Activated CD4-positive, alpha-beta T cell treated with anti-CD3 and anti-CD28 coated beads for 24 hours (primary cell): ENCODE results near the gene CFAP73.

Experiments used
- DNase-seq, 2 donors: peaks; one replicate each; pipeline ENCODE4 v3.0.0-alpha.2; 2020; ENCODE audit warnings: low read depth in 2 of 2

Gene CFAP73

DNA sequence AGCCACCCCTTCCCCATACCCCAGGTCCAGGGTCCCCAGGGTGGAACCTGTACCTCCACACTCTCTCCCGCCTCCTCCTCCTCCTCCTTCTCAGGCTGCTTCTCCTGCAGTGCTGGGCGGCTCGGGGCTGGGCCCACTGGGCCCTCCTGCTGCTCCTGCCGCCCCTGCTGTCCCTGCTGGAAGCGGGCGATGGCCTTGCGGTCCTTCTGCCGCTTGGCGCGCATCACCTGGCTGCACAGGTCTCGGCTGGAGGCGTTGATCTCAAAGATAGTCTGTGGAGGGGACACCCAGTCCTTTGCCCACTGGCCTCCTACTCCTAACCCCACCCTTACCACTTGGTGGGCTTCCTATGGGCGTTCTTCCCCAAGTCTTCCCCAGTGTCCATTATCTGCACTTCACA, 14.5 kb downstream of the CFAP73 start:
- DNase-seq = no peak

DNA sequence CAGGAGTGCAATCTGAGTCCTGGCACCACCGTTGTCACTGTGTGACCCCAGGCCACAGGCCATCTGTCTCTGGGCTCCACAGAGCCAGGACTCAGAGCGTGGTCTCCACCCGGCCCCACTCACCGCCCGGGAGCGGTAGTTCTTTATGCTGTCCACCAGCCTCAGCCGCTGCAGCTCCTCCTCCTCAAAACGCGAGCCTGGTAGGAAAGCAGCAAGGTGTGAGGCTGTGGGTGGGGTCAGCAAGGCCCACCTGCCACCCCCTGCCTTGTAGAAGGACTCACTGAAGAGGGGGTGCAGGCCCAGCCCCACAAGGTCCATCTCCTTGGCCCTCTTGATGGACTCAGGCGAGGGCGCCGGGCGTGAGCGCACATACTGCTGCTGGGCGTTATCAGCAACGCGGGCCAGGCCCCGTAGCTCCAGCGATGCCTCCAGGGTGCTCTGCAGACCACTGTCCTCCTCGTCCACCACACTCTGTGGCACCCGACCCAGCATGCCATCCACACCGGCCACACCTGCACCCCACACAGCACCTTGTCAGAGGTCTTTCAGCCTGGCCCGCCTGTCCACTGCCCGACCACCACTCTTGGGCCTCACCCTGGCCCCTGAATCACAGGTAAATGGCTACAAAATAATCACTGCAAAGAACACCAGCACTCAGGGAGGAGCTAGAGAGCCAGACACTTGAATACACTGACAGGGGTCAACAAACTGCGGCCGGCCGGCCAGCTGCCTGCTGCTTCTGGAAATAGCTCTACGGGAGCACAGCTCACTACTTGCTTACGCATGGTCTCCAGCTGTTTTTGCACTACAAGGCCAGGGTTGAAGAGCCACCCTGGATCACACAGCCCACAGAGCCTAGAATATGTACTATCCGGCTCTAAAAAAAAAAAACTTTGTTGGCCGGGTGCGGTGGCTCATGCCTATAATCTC, 16.3 kb downstream of the CFAP73 start:
- DNase-seq = no peak

DNA sequence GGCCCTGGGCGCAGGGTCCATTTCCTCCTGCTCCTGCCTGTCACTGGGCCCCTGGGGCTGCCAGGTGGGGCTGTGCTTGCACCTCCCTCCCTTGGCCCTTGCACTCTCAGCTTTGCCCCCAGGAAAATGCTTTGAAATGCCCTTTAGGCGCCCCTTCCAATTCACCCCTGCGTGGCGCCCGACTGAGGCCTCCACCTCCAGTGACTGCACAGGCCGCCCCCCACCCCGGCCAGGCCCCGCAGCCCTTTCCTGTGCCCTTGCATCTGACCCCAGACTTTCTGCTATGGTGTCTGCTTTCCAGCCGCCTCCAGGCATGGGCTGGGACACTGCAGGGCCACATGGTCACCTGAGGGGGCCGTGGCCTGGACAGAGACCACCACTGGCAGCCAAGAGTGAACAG, 18.3 kb downstream of the CFAP73 start:
- DNase-seq = no peak

DNA sequence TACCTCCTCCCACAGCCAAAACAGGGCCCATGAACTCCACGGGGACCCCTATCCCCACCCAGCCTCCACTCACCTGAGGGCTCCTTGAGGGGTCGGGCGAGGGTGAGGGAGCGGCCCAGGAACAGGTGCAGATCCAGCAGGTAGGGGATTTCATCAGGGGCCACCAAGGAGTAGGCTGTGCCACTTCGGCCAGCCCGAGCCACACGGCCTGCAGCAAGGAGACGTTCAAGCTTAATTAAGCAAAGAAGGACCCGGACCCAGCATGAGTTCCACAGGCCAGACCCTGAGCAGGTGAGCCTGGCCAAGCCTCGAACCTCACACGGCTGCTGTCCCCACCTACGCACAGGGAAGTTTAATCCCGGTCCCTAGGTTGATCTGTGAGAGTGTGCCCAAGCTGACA, 20.2 kb downstream of the CFAP73 start:
- DNase-seq = no peak

DNA sequence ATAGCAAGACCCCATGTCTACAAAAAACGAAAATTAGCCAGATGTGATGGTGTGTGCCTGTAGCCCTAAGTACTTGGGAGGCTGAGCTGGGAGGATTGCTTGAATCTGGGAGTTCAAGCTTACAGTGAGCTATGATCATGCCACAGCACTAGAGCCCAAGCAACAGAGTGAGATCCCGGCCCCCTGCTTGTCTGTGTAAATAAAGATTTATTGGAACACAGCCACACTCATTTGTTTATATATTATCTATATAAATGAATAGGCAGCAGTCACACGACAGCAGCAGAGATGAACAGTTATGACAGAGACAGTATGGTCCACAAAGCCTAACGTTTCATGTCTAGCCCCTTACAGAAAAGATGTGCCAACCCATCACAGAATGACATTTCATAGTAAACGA, 20.9 kb downstream of the CFAP73 start:
- DNase-seq = no peak

DNA sequence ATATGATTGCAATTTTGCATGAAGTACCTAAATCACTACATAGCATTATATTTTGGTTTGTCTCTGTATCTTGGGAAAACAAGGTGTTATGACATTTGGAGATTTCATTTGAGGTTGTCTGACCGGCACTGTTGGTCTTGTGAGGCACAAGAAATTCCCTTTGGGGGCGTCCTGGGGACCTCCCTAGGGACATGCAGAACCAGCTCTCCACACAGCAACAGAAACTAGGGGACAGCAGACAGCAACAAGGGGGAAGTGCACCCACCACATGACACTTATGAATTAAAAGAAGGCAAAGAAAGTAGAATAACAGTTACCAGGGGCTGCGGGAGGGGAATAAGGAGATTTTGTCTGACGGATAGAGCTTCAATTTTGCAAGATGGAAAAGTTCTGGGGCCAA, 21.4 kb downstream of the CFAP73 start:
- no peak for DNase-seq

DNA sequence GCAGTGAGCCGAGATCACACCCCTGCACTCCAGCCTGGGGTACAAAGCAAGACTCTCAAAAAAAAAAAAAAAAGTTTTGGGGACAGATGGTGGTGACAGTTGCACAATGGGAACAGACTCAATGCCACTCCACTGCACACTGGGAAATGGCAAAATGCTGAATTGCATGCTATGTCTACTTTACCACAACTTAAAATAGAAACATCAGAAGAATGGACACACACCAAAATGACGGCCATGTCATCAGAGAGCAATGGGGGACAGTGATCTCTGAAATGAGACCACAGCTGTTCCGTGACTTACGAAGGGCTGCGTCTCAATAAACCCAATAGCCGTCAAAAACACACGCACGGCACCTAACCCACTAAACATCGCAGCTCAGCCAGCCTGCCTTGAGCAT, 22.0 kb downstream of the CFAP73 start:
- DNase-seq = no peak

DNA sequence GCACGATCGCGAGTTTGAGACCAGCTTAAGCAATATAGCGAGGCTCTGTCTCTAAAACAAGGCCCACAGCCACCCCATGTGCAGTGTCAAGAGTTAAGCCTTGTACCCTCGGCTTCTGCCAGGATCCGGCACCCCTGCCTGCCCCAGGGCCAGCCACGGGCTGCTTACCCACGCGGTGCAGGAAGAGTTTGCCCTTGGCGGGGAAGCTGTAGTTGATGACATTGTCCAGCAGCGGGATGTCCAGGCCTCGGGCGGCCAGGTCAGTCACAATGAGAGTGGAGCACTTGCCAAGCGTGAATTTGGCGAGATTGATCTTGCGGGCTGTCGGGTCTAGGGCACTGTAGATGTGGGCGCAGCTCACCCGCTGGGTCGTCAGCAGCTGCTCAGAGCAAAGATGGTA, 22.7 kb downstream of the CFAP73 start:
- DNase-seq = no peak

DNA sequence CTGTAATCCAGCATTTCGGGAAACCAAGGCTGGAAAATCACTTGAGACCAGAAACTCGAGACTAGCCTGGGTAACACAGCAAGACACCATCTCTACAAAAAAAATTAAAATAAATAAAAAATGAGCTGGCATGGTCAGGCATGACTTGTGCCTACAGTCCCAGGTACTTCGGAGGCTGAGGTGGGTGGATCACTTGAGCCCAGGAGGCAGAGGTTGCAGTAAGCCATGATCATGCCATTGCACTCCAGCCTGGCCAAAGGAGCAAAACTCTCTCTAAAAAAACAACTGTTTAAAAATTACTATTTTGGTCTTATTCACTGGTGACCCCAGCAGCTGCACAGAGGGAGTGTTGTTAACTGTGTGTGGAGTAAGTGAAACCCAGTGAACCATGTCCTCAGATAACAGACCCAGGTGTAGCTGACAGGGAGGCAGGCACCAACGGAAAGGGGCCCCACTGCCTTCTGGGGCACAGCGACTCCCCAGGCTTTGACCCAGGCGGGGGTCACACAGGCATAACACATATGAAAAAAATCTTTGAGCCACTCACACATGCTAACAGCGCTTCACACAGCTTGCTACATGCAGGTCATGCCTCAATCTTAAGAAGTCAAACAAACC, 23.7 kb downstream of the CFAP73 start:
- DNase-seq = no peak

DNA sequence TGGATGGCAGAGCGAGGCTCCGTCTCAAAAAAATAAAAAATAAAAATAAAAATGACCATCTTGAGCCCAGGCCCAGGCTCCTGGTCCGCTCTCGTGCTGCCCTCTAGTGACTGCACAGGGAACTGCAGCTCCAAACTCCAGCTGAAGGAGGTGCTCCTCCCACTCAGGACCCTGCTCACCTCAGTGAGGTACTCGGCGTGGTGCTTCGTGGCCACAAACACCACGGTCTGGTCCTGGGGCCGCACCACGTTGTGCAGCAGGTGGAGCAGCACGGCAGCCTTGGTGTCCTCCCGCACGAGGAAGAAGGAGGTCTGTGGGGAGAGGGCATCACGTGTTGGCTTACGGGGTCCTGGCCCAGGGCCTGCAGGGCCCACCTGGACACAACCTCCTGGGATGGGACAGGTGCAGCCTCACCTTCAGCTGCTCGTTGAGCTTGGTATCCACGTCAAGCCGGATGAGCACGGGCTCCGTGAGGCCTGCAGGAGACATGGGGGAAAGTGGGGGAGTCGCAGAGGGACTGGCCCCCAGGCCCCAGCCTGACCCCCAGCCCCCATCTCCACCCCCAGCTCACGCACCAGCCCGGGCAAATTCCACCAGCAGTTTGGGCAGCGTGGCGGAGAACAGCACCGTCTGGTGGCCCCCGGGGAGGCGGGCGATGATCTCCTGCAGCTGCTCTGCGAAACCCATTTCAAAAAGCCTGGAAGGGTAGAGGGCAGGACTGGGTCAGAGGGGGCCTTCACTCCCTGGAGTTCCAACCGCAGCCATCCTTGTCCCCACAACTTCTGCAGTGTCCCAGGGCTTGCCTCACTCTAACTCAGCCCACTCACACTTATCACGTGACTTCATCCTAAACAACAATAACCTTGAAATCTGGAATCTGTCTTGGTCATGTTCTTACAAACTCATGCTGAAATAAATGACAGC, 25.2 kb downstream of the CFAP73 start:
- peak; percentile 69 to 77 for DNase-seq

DNA sequence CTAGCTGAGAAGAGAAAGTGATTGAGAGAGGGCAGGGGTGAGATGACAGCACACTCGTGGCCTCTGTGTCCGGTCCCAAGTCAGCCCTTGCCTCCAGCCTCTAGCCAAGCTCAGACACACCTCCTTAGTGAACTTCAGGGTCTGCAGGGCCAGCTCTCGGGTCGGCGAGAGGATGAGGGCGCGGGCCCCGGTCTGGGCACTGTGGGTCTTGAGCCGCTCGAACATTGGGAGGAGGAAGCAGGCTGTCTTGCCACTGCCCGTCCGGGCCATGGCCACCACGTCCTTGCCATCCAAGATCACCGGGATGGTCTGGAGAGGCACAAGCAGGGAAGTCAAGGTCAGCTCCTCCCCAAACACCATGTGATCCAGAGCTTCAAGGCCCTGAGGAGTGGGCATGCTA, 29.5 kb downstream of the CFAP73 start:
- DNase-seq = no peak

DNA sequence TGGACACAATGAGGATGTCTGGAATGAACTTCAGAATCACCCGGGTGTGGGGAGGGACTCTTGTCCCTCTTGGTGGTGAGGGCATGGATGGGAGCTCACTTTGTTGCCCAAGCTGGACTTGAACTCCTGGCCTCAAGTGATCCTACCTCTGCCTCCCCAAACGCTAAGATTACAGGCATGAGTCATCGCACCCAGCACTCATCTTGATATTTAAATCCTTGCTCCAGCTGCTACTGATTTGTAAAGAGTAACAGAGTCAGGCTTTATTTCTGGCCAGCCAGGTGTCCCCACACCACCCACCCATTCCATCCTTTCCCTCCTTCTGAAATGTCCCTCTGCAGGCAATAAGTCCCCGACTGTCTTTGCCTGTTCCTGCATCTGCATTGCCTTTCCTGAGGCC, 30.8 kb downstream of the CFAP73 start:
- DNase-seq = no peak

DNA sequence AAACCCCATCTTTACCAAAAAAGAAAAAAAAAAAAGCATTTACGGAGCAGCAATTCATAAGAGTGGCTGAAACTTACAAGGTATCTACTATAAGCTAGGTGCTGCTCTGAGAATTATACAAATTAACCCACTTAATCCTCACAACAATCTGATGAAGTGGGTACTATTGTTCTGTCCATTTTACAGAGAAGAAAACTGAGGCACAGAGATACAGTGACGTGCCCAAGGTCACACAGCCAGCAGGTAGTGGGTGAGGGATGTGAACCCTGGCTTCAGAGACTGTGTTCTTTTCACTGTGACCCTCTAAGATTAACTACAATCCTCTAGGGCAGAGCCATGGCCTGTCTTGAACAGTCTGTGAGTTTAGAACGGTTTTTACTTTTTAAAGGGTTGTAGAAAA, 32.5 kb downstream of the CFAP73 start:
- DNase-seq = no peak

DNA sequence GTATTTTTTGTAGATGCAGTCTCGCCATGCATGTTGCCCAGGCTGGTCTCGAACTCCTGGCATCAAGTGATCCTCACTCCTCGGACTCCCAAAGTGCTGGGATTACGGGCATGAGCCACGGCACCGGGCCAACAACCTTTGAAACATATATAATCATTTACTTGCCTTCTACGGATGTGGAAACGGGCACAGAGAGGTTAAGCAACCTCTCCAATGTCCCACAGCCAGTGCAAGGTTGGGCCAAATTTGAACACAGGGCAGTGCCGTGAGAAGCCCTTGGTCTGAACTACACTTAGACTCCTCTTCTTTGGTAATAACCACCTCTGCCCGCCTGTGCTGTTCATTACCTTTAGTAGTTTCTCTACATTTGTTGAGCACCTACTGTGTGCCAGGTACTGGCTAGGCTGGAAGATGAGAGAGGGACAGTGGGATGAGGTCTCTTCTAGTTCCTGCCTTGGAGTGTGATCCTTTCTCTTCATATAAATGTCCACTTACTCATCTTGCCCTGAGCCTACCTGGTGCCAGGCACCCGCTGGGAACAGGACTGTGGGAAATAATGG, 33.6 kb downstream of the CFAP73 start:
- DNase-seq = no peak

DNA sequence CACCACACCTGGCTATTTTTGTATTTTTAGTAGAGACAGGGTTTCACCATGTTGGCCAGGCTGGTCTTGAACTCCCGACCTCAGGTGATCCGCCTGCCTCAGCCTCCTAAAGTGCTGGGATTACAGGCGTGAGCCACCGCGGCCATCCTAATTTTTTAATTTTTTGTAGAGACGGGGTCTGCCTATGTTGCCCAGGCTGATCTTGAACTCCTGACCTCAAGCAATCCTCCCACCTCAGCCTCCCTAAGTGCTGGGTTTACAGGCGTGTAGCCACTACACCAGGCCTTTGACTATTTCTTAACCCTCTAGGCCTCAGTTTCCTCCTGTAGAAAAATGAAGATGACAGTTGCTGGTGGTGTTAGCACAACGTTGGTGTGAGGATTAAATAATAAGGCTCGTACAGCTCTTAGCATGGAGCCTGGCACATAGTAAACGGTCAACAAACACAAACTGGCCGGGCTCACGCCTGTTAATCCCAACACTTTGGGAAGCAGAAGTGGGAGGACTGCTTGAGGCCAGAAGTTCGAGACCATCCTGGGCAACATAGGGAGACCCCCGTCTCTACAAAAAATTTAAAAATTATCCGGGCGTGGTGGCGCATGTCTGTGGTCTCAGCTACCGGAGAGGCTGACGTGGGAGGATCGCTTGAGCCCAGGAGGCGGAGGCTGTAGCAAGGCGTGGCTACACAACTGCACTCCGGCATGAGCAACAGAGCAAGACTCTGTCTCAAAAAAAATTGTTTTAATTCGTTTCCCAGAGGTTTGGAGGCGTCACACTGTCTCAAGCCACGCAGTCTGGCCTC, 34.8 kb downstream of the CFAP73 start:
- DNase-seq = no peak

DNA sequence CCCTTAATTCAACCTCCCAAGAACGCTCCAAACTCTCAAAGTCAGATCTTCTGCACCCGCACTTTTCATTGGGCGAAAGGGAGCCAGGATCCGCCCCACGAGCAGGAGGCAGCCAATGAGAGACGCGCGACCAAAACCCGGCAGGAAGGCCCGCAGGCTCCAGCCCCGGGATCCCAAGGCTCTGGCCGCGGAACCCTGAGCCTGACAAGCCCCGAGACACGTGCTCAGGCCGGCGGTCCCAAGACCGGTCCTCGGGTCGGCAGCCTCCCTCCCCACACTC, 35.3 kb downstream of the CFAP73 start:
- peak; percentile 80 to 85 for DNase-seq

DNA sequence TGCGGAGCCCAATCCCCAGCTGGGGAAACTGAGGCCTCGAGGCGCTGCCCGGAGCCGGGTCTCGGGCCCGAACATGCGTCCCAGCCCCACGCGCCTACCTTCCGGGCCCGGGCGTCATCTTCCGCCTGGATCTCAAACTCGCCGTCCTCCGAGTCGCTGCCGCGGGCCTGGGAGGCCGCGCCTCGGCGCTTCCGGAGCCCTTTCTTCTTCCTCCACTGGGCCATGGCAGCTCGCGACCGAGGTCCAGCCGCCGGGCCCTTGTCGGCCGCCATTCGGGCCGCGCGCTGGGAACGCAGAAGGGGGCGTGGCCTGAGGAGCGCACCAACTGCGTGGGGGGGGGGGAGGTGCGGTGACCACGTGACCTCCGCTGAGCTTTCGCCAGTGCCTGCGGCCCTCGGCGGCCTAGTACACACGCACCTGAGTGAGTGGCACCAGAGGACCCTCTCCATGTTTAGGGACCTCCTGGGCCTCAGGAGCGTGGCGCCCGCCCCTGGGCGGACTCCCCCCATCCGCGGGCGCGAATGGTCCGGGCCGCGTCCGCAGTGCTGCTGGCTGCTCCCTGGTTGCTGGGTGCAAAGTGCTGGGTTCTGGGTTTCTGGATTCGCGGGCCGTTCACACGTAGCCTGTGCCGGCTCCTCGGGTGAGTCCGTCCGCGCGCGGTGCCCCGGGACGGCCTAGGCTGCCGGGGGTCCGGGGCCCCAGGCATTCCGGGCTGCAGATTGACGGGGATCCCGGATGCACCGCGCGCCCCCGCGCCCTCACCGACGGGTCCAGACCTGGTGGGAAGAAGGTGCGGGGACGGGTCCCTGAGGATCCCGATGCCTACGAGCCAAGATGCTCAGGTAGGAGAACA, 35.9 kb downstream of the CFAP73 start, which contains the start of the genes DDX54 and RITA1:
Gene DDX54 (minus strand): TSS at position 299 of the 853 bp plus-strand sequence. CDS start 27 bp downstream, at position 272.
Gene RITA1 (plus strand): TSS at position 542 of the 853 bp plus-strand sequence. CDS start 1,026 bp downstream, outside the sequence.
- peak; percentile 76 to 78 for DNase-seq

DNA sequence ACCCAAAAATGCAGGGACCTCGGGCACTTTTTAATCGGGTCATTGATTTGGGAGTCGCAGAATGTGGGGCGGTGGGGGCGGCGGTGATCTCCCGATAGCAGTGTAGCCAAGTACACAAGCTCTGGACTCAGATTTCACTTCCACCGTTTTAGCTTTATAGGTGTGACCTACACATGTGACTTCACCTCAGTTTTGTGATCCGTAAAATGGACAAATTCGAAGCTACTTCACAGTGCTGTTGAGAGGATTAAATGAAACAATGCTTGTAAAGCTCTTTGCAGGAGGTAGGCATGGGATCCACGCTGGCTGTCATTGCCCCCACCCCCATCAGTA, 36.5 kb downstream of the CFAP73 start:
- no peak for DNase-seq

DNA sequence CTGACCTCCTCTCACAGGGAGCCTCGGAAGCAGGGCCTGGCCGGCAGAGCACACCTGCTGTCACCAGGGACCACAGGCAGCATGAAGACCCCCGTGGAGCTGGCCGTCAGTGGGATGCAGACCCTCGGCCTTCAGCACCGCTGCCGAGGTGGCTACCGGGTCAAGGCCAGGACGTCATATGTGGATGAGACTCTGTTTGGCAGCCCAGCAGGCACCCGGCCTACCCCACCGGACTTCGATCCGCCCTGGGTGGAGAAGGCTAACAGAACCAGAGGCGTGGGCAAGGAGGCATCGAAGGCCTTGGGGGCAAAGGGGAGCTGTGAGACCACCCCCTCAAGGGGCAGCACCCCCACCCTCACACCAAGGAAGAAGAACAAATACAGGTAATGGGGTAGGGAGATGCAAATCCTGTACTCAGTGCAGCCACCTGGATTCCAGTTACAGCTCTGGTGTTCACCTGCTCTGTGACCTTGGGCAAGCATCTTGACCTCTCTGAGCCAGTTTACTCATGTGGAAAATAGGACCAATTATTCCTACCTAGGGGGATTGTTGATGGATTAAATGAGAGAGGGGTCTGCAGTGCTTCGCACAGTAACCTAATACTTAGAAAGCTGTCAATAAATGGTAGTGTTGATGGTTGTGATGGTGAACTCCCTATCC, 37.3 kb downstream of the CFAP73 start:
- no peak for DNase-seq

DNA sequence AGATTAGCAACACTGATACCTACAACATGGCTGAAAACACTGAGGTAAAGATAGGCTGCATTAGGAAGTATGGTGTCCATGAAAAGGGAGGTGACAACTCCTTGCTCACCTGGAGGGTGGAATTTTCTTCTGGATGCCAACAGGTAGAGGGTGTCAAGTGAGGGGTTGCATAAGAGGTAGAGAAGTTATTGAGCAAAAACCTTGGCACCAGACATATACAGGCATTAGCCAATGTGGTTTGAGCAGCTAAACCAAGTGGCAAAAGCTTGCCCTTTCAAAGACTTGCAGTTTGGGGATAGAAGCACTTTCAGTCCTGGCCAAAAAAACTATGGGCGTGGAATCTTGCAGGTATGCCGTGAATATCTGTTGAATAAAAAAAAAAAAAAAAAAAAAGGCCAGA, 39.8 kb downstream of the CFAP73 start:
- DNase-seq = no peak
